Naive thymus-derived CD4-positive, alpha-beta T cell (primary cell): ENCODE results near the gene BDH2. TPM values are rescaled to one million over a fixed set of nuclear protein-coding genes. Genes with fewer than 3 reads are reported as not detected.

Experiments used
- ATAC-seq: fragments of 150-1000 bp; cut with Tn5 transposase; 2 replicates; pipeline ENCODE4 v1.10.0; 2021; ENCODE audit warnings: mild to moderate bottlenecking, moderate library complexity
- CTCF ChIA-PET: fragments of 350-600 bp; sonication (Branson Sonifier 250); formaldehyde crosslinking; loops from one replicate; lab custom pipeline; 2021; ENCODE audit warnings: antibody characterized with exemption; lab: Charles Lee
- POLR2A ChIA-PET: fragments of 350-600 bp; sonication (Branson Sonifier 250); formaldehyde crosslinking; loops from one replicate; lab custom pipeline; 2021; ENCODE audit warnings: antibody characterized with exemption, inconsistent platforms; lab: Charles Lee
- DNase-seq, 9 donors: peaks; one replicate each; pipeline versions ENCODE4 v3.0.0 to v3.0.0-alpha.2; 2020 to 2022; ENCODE audit warnings: mixed read lengths in 1 of 9
- H3K27ac ChIP-seq: one replicate; pipeline ENCODE4 v1.7.0; 2013; ENCODE audit warnings: mild to moderate bottlenecking, low read depth, low read length, moderate library complexity
- H3K27me3 ChIP-seq, 2 donors: one replicate each; pipeline ENCODE4 v1.7.0; 2013; ENCODE audit warnings: low read length in 2 of 2, mild to moderate bottlenecking in 2 of 2, moderate library complexity in 2 of 2; ENCODE audit not compliant: control insufficient read depth in 2 of 2, insufficient read depth in 2 of 2
- H3K36me3 ChIP-seq, 3 experiments: 1 replicate in 2 of 3; 2 replicates in 1 of 3; pipeline ENCODE4 v1.7.0; 2013; ENCODE audit warnings: low read length in 3 of 3, mild to moderate bottlenecking in 3 of 3, moderate library complexity in 1 of 3; ENCODE audit not compliant: insufficient read depth in 3 of 3, control insufficient read depth in 2 of 3
- H3K4me1 ChIP-seq, 2 donors: one replicate each; pipeline ENCODE4 v1.7.0; 2013; ENCODE audit warnings: low read length in 2 of 2, mild to moderate bottlenecking in 2 of 2, moderate library complexity in 1 of 2; ENCODE audit not compliant: control insufficient read depth in 2 of 2, insufficient read depth in 2 of 2
- H3K4me3 ChIP-seq: 2 replicates; pipeline ENCODE4 v1.7.0; 2013; ENCODE audit warnings: mild to moderate bottlenecking, low read length
- H3K9me3 ChIP-seq, 3 experiments: 1 replicate in 2 of 3; 2 replicates in 1 of 3; pipeline ENCODE4 v1.7.0; 2013; ENCODE audit warnings: low read length in 3 of 3; ENCODE audit not compliant: control insufficient read depth in 2 of 3
- H3K27ac Mint-ChIP-seq, 9 donors: one replicate each; pipeline ENCODE4 v1.8.0; 2020 to 2022; ENCODE audit warnings: mixed read lengths in 9 of 9, mild to moderate bottlenecking in 8 of 9, moderate library complexity in 5 of 9, inconsistent platforms in 2 of 9
- H3K27me3 Mint-ChIP-seq, 5 donors: one replicate each; pipeline ENCODE4 v1.8.0; 2021 to 2022; ENCODE audit warnings: mixed read lengths in 5 of 5, mild to moderate bottlenecking in 1 of 5
- H3K36me3 Mint-ChIP-seq, 5 donors: one replicate each; pipeline ENCODE4 v1.8.0; 2020 to 2022; ENCODE audit warnings: mixed read lengths in 5 of 5, mild to moderate bottlenecking in 3 of 5, inconsistent platforms in 1 of 5
- H3K4me1 Mint-ChIP-seq, 7 donors: one replicate each; pipeline ENCODE4 v1.8.0; 2020 to 2022; ENCODE audit warnings: mixed read lengths in 7 of 7, mild to moderate bottlenecking in 3 of 7, inconsistent platforms in 1 of 7
- H3K4me3 Mint-ChIP-seq, 10 donors: one replicate each; pipeline ENCODE4 v1.8.0; 2020 to 2022; ENCODE audit warnings: mild to moderate bottlenecking in 10 of 10, mixed read lengths in 10 of 10, moderate library complexity in 6 of 10, inconsistent platforms in 2 of 10
- H3K9me3 Mint-ChIP-seq, 11 donors: one replicate each; pipeline ENCODE4 v1.8.0; 2020 to 2022; ENCODE audit warnings: mixed read lengths in 11 of 11, mild to moderate bottlenecking in 4 of 11, inconsistent platforms in 1 of 11, moderate library complexity in 1 of 11
- intact Hi-C, 2 donors: fragments of 100-400 bp; cut with micrococcal nuclease; formaldehyde crosslinking; loops; one replicate each; pipeline ENCODE4 v1.15.1; 2023
- polyA plus RNA-seq, 2 donors: library from polyadenylated mRNA; unstranded; fragments of 300-500 nt; fragmentation: Illumina TruSeq; gene quantifications; one replicate each; pipeline ENCODE4 v1.2.3, GENCODE V29; 2021
- total RNA-seq, 6 experiments: library from RNA in 5 of 6; stranded (reverse) in 5 of 6; gene quantifications; 1 replicate in 5 of 6; 2 replicates in 1 of 6; pipeline ENCODE4 v1.2.3 and lab custom pipeline; 2021 to 2026

Gene BDH2
- total and polyA plus RNA-seq, 7 experiments from 2014 or later, result 8.4 to 41.0 (median 20.7) TPM

DNA sequence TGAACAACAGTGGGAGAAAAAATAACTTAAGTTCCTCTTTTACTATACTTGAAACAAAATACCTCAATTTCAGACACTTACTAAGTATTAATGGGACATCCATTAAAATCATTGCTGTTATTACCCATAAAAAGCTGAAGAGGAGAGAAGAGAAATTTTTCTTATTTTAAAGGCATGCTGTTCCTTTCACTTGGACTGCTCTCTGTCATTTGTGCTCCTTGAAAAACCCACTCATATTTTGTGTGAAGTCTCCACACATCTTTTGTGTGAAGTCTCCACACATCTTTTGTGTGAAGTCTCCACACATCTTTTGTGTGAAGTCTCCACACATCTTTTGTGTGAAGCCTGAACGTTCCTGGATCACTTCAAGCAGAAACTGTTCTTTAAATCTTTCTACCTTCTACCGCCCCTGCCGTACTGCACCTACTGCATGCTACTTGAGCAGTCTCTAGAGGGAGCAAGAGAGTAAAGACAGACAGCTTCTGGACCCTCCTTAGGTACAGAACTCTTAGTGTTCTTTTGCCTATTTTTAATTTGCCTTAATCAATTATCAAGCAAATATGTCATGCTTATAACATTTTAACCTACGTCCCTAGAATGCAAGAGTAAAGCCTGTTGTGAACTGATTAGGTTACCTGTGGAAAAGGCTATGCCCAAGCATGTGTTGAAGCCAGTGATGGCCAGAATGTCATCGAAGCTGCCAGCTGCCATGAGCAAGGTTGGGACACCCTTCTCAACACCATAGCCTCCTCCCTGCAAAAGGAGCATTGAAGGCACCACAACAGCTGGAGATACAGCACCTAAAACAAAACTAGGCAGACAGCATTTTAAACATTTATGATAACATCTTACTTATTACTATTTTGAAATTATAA, 53.0 kb downstream of the BDH2 start:
- POLR2A ChIA-PET, result interaction anchor here (0.6 to 1.2 kb wide), 3 partner anchors 54 to 218 kb away, joined by 3 to 6 read pairs (median 4); no protein-coding TSS in a partner anchor
- intact Hi-C loops, result loop anchor here (1.0 to 2.0 kb wide), 4 partner anchors 30 to 53 kb away; partner anchors contain the start of genes BDH2 (in 2 of the 2) and SLC9B2 (in 1 of the 2)

DNA sequence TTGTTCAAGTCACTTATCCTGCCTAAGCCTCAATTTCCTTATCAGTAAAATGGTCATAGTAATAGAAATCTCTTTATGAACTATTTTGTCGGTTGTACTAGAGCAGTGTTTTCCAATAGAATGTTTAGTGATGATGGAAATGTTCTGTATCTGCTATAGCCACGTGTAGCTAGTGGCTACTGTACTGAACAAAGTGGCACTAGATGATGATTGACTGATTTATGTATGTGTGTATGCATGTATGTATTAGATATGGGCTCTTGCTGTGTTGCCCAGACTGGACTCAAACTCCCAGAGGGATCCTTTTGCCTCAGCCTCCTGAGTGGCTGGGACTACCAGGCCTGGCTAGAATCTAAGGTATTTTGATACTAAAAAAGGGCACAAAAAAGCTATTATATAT, 55.5 kb downstream of the BDH2 start:
- DNase-seq (no peak), ATAC-seq (no peak)
- Mint-ChIP-seq H3K4me3 (no peak overlapping the region), H3K4me1 (peaks cover 0 to 5% (median 0%) of the 10 kb centered on the region in 7 donors), H3K27me3 (no peaks in the 10 kb centered on the region), H3K27ac (peak overlapping the region in 1 of 9 donors; percentile 73), H3K9me3 (no peaks in the 10 kb centered on the region), H3K36me3 (peaks cover 0 to 36% (median 19%) of the 10 kb centered on the region in 5 donors)
- Histone ChIP-seq H3K27me3 (no peaks in the 10 kb centered on the region), H3K36me3 (peaks cover 0 to 13% (median 0%) of the 10 kb centered on the region in 3 experiments), H3K4me3 (no peak overlapping the region), H3K4me1 (no peaks in the 10 kb centered on the region), H3K9me3 (no peaks in the 10 kb centered on the region), H3K27ac (no peak overlapping the region)
- intact Hi-C loops, result no loop called here
- CTCF ChIA-PET, result interaction anchor here (2.4 to 5.6 kb wide), 2 partner anchors 47 to 51 kb away, joined by 9 to 26 read pairs; no protein-coding TSS in a partner anchor
- POLR2A ChIA-PET, result no interaction called here

More for the DNA sequence above, 53.0 kb downstream of the BDH2 start:
- no peak overlapping the region for H3K4me3 Mint-ChIP-seq
- Histone ChIP-seq H3K36me3 (peaks cover 0 to 13% (median 0%) of the 10 kb centered on the region in 3 experiments), H3K4me1 (no peaks in the 10 kb centered on the region), H3K27ac (no peak overlapping the region), H3K4me3 (no peak overlapping the region), H3K27me3 (no peaks in the 10 kb centered on the region), H3K9me3 (no peaks in the 10 kb centered on the region)
- peaks cover 0 to 13% (median 0%) of the 10 kb centered on the region in 7 donors for H3K4me1 Mint-ChIP-seq
- H3K9me3 Mint-ChIP-seq, result no peaks in the 10 kb centered on the region
- peak overlapping the region in 1 of 9 donors; percentile 22 for H3K27ac Mint-ChIP-seq
- peak in 7 of 9 donors; percentile 18 to 65 (median 53) for DNase-seq
- CTCF ChIA-PET, result interaction anchor here (0.6 to 5.6 kb wide), 4 partner anchors 20 to 51 kb away, joined by 3 to 26 read pairs (median 4); no protein-coding TSS in a partner anchor
- ATAC-seq, result peak; percentile 98
- peaks cover 0 to 37% (median 23%) of the 10 kb centered on the region in 5 donors for H3K36me3 Mint-ChIP-seq
- H3K27me3 Mint-ChIP-seq, result no peaks in the 10 kb centered on the region

DNA sequence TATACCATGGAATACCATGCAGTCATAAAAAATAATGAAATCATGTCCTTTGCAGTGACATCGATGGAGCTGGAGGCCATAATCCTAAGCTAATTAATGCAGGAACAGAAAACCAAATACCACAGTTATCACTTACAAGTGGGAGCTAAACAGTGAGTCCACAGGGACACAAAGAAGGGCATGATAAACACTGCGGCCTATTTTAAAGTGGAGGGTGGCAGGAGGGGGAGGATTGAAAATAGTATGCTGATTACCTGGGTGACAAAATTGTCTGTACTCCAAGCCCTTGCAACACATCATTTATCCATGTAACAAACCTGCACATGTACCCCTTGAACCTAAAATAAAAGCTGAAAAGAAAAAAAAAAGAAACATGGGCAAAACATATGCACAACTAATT, 63.5 kb downstream of the BDH2 start:
- no peaks in the 10 kb centered on the region for H3K27me3 Mint-ChIP-seq
- no peak overlapping the region for H3K4me3 Mint-ChIP-seq

DNA sequence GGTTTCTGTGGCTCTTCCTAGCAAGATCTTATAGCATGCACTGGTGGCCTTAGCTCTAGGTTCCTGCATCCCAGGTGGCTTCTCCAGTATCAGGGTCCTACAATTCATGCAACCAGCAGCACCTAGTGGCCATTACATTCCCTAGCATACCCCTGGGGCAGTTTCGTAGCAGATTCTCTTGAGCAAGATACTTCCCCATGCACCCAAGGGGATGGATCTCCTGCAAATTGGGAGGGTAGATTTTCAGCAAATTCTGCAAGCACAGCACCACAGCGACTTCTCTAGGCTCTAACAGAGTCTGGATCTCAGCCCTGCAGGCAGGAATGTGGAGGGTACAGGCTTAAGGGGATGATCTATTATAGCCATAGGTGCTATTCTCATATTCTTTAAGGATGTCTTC, 67.1 kb downstream of the BDH2 start:
- Mint-ChIP-seq H3K27me3 (no peaks in the 10 kb centered on the region), H3K36me3 (peaks cover 8 to 37% (median 30%) of the 10 kb centered on the region in 5 donors), H3K4me3 (no peak overlapping the region), H3K4me1 (peaks cover 0 to 19% (median 0%) of the 10 kb centered on the region in 7 donors), H3K9me3 (peaks cover 0 to 12% (median 0%) of the 10 kb centered on the region in 11 donors), H3K27ac (no peak overlapping the region)
- Histone ChIP-seq H3K27ac (no peak overlapping the region), H3K4me3 (no peak overlapping the region), H3K27me3 (no peaks in the 10 kb centered on the region), H3K4me1 (no peaks in the 10 kb centered on the region), H3K36me3 (no peaks in the 10 kb centered on the region), H3K9me3 (no peaks in the 10 kb centered on the region)
- ChIA-PET POLR2A (no interaction called here), CTCF (interaction anchor here (0.7 to 0.9 kb wide), 2 partner anchors 11 to 13 kb away, joined by 3 read pairs; no protein-coding TSS in a partner anchor)
- DNase-seq (peak in 2 of 9 donors; percentile 2 to 4), ATAC-seq (no peak)
- intact Hi-C loops, result no loop called here

More for the DNA sequence above, 63.5 kb downstream of the BDH2 start:
- no peak overlapping the region for H3K27ac ChIP-seq
- H3K9me3 ChIP-seq, result no peaks in the 10 kb centered on the region
- Mint-ChIP-seq H3K36me3 (peaks cover 8 to 31% (median 20%) of the 10 kb centered on the region in 5 donors), H3K4me1 (peaks cover 0 to 19% (median 0%) of the 10 kb centered on the region in 7 donors), H3K27ac (no peak overlapping the region), H3K9me3 (peaks cover 0 to 12% (median 0%) of the 10 kb centered on the region in 11 donors)
- no peaks in the 10 kb centered on the region for H3K27me3 ChIP-seq
- no peak for ATAC-seq
- ChIA-PET POLR2A (interaction anchor here (0.6 kb wide), 1 partner anchor 16 kb away, joined by 3 read pairs; no protein-coding TSS in a partner anchor), CTCF (interaction anchor here (0.6 kb wide), 1 partner anchor 232 kb away, joined by 5 read pairs; no protein-coding TSS in a partner anchor)
- intact Hi-C loops, result no loop called here
- no peak for DNase-seq
- no peak overlapping the region for H3K4me3 ChIP-seq
- H3K36me3 ChIP-seq, result no peaks in the 10 kb centered on the region
- no peaks in the 10 kb centered on the region for H3K4me1 ChIP-seq

- Mint-ChIP-seq H3K36me3 (peaks cover 4 to 26% (median 19%) of the 10 kb centered on the region in 5 donors), H3K4me3 (no peak overlapping the region), H3K4me1 (peaks cover 0 to 22% (median 0%) of the 10 kb centered on the region in 7 donors), H3K27ac (no peak overlapping the region), H3K27me3 (no peaks in the 10 kb centered on the region), H3K9me3 (peaks cover 0 to 6% (median 0%) of the 10 kb centered on the region in 11 donors)
- DNase-seq (no peak), ATAC-seq (no peak)
- Histone ChIP-seq H3K9me3 (no peaks in the 10 kb centered on the region), H3K36me3 (no peaks in the 10 kb centered on the region), H3K27ac (no peak overlapping the region), H3K4me1 (no peaks in the 10 kb centered on the region), H3K4me3 (no peak overlapping the region), H3K27me3 (no peaks in the 10 kb centered on the region)
- intact Hi-C loops, result no loop called here
- ChIA-PET CTCF (no interaction called here), POLR2A (no interaction called here)
Observed at GRCh38 chr4:103030791-103031190, 68.8 kb downstream of the BDH2 start.

- no peaks in the 10 kb centered on the region for H3K27me3 Mint-ChIP-seq
- H3K4me3 ChIP-seq, result no peak overlapping the region
- no peak overlapping the region for H3K4me3 Mint-ChIP-seq
- ChIA-PET POLR2A (interaction anchor here (0.9 kb wide), 1 partner anchor 9 kb away, joined by 3 read pairs; no protein-coding TSS in a partner anchor), CTCF (interaction anchor here (0.6 to 1.4 kb wide), 3 partner anchors 9 to 269 kb away, joined by 3 read pairs; partner anchors contain the start of genes MANBA and SLC9B1)
- intact Hi-C loops, result no loop called here
- H3K36me3 ChIP-seq, result no peaks in the 10 kb centered on the region
- H3K9me3 ChIP-seq, result no peaks in the 10 kb centered on the region
- H3K9me3 Mint-ChIP-seq, result no peaks in the 10 kb centered on the region
- H3K27ac Mint-ChIP-seq, result no peak overlapping the region
- no peaks in the 10 kb centered on the region for H3K27me3 ChIP-seq
- no peak for DNase-seq
- H3K4me1 ChIP-seq, result no peaks in the 10 kb centered on the region
- H3K27ac ChIP-seq, result no peak overlapping the region
- H3K36me3 Mint-ChIP-seq, result peaks cover 0 to 15% (median 13%) of the 10 kb centered on the region in 5 donors
- no peak for ATAC-seq
- H3K4me1 Mint-ChIP-seq, result peaks cover 0 to 20% (median 0%) of the 10 kb centered on the region in 7 donors
Observed at GRCh38 chr4:103029300-103029699, 70.3 kb downstream of the BDH2 start.
